Upper lobe of left lung (tissue), 6 donors: ENCODE data around the gene AFAP1L1. TPM values are rescaled to one million over a fixed set of nuclear protein-coding genes. Genes with fewer than 3 reads are reported as not detected.
"Not testable (repeated sequence)": the region's sequence is repeated elsewhere in the genome, so short reads cannot be mapped to it uniquely, and the experiment has no call there.

Source experiments
- ATAC-seq, 2 donors: fragments of 200-7000 bp; cut with Tn5 transposase; one replicate each; pipeline ENCODE4 v1.9.1; 2022; ENCODE audit warnings: mild to moderate bottlenecking in 2 of 2, moderate library complexity in 2 of 2; ENCODE audit not compliant: low FRiP score in 2 of 2
- DNase-seq, 2 donors: peaks; one replicate each; pipeline ENCODE4 v3.0.0-alpha.2; 2019 to 2020
- H3K27ac ChIP-seq, 4 donors: fragments of 200-600 bp; sonication (generic); one replicate each; pipeline ENCODE4 v1.5.1; 2016 to 2019
- H3K27me3 ChIP-seq, 4 donors: fragments of 200-600 bp; sonication (generic); one replicate each; pipeline ENCODE4 v1.5.1; 2017 to 2019
- H3K36me3 ChIP-seq, 4 donors: fragments of 200-600 bp; sonication (generic); one replicate each; pipeline ENCODE4 v1.5.1; 2016 to 2019
- H3K4me1 ChIP-seq, 4 donors: fragments of 200-600 bp; sonication (generic); one replicate each; pipeline ENCODE4 v1.5.1; 2018 to 2019
- H3K4me3 ChIP-seq, 4 donors: fragments of 200-600 bp; sonication (generic); one replicate each; pipeline ENCODE4 v1.5.1; 2017 to 2019; ENCODE audit warnings: mild to moderate bottlenecking in 2 of 4, moderate library complexity in 1 of 4
- H3K9me3 ChIP-seq, 4 donors: fragments of 200-600 bp; sonication (generic); one replicate each; pipeline ENCODE4 v1.5.1; 2018 to 2019
- EP300 ChIP-seq, 4 donors: sonication (generic); formaldehyde crosslinking; IDR thresholded peaks; one replicate each; pipeline ENCODE4 v1.5.1; 2017; ENCODE audit warnings: antibody characterized with exemption in 4 of 4, control low read depth in 2 of 4
- POLR2A ChIP-seq, 4 donors: fragments of 450-650 bp; IDR thresholded peaks; one replicate each; pipeline ENCODE4 v1.5.1; 2016 to 2017; ENCODE audit warnings: antibody characterized with exemption in 4 of 4, mild to moderate bottlenecking in 2 of 4
- POLR2AphosphoS5 ChIP-seq, 2 donors: sonication (generic); formaldehyde crosslinking; IDR thresholded peaks; one replicate each; pipeline ENCODE4 v1.5.1; 2017; ENCODE audit warnings: antibody characterized with exemption in 2 of 2
- WGBS, 2 donors: methylation state at CpG; one replicate each; pipeline ENCODE4 v1.1.5; 2017 to 2018; 5-methylcytosine and 5-hydroxymethylcytosine counted together
- total RNA-seq, 6 donors: library from RNA; depleted of rRNA in 4 of 6; stranded (reverse); fragments of >200 nt in 4 of 6; gene quantifications; one replicate each; pipeline versions ENCODE4 v1.1.0 to v1.2.1, GENCODE V29; 2016 to 2021
- TF ChIP-seq, protein P1 (sequence below), 6 experiments: fragments of 450-650 bp in 4 of 6; fragments of 200-600 bp in 2 of 6; sonication (generic) in 2 of 6; IDR thresholded peaks; one replicate each; pipeline ENCODE4 v1.5.1; 2016 to 2019; ENCODE audit warnings: antibody characterized with exemption in 6 of 6
- donor health status: DM: no; HTN: no; CAD: no; lungs with moderate emphysema.
- donor health status: DM: no; HTN: yes; CAD: no; lungs with severe emphysema.

The AFAP1L1 gene
- total RNA-seq, 6 donors from 2014 or later, result 15.1 to 40.8 (median 26.5) TPM

- Histone ChIP-seq H3K4me3 (no peak overlapping the region), H3K4me1 (peaks cover 0 to 23% (median 11%) of the 10 kb centered on the region in 4 donors), H3K9me3 (no peaks in the 10 kb centered on the region), H3K27ac (peak overlapping the region in 3 of 4 donors; percentile 2 to 75 (median 32)), H3K27me3 (no peaks in the 10 kb centered on the region), H3K36me3 (no peaks in the 10 kb centered on the region)
- TF ChIP-seq, protein P1, sequence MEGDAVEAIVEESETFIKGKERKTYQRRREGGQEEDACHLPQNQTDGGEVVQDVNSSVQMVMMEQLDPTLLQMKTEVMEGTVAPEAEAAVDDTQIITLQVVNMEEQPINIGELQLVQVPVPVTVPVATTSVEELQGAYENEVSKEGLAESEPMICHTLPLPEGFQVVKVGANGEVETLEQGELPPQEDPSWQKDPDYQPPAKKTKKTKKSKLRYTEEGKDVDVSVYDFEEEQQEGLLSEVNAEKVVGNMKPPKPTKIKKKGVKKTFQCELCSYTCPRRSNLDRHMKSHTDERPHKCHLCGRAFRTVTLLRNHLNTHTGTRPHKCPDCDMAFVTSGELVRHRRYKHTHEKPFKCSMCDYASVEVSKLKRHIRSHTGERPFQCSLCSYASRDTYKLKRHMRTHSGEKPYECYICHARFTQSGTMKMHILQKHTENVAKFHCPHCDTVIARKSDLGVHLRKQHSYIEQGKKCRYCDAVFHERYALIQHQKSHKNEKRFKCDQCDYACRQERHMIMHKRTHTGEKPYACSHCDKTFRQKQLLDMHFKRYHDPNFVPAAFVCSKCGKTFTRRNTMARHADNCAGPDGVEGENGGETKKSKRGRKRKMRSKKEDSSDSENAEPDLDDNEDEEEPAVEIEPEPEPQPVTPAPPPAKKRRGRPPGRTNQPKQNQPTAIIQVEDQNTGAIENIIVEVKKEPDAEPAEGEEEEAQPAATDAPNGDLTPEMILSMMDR (IDR thresholded peaks at IDR 0.05), result no peak
- no peak for TF ChIP-seq POLR2AphosphoS5 (IDR thresholded peaks at IDR 0.05)
- TF ChIP-seq EP300 (IDR thresholded peaks at IDR 0.05), result no peak
- TF ChIP-seq POLR2A (IDR thresholded peaks at IDR 0.05), result no peak
- DNase-seq (no peak), ATAC-seq (no peak)
- WGBS, 2 donors, result 79 to 84% methylated on average over 11 of the region's 11 CpGs
These were observed 118.2 kb downstream of the AFAP1L1 start for GRCh38 chr5:149389552-149390495.

- H3K27ac ChIP-seq, H3K4me3 ChIP-seq, H3K9me3 ChIP-seq, H3K27me3 ChIP-seq, ATAC-seq, DNase-seq, H3K36me3 ChIP-seq: not testable (repeated sequence)
- 80 to 83% methylated on average over 1 to 6 of the region's 6 CpGs for WGBS, 2 donors
- H3K4me1 ChIP-seq, result peaks cover 0 to 20% (median 8%) of the 10 kb centered on the region in 4 donors
These were observed 119.4 kb downstream of the AFAP1L1 start for GRCh38 chr5:149391076-149391475.

Other genes with a start within 250 kb of the AFAP1L1 start
- gene SH3TC2, start 208.8 kb upstream of the AFAP1L1 start, total RNA-seq, result 1 to 10 TPM in 3 of 6 donors, under 1 TPM in 3; under 0.01 to 3.1 (median 1.2) TPM
- gene ABLIM3, start 130.4 kb upstream of the AFAP1L1 start, total RNA-seq, result 10 to 100 TPM in 5 of 6 donors, 1 to 10 TPM in 1; 7.2 to 38.0 (median 21.0) TPM
- 10 to 100 TPM in 4 of 6 donors, 1 to 10 TPM in 2; 7.3 to 22.1 (median 12.9) TPM for gene GRPEL2, start 73.6 kb downstream of the AFAP1L1 start, total RNA-seq
- gene PCYOX1L, start 86.2 kb downstream of the AFAP1L1 start, total RNA-seq, result 10 to 100 TPM in 1 of 6 donors, 1 to 10 TPM in 5; 3.2 to 10.1 (median 5.0) TPM
- gene IL17B, start 107.4 kb downstream of the AFAP1L1 start, total RNA-seq, result 1 to 10 TPM in 1 of 6 donors, not detected in 5; 2.4 TPM